Suprapubic skin (tissue), 4 donors: Measurements from ENCODE around the gene JAML. TPM values are rescaled to one million over a fixed set of nuclear protein-coding genes. Genes with fewer than 3 reads are reported as not detected.

Experiments used
- DNase-seq, 2 donors: peaks; one replicate each; pipeline ENCODE4 v3.0.0-alpha.2; 2019; ENCODE audit warnings: low spot score in 2 of 2
- H3K27ac ChIP-seq: fragments of 200-600 bp; sonication (generic); one replicate; pipeline ENCODE4 v1.5.1; 2019
- H3K27me3 ChIP-seq: fragments of 200-600 bp; sonication (generic); one replicate; pipeline ENCODE4 v1.5.1; 2019
- H3K36me3 ChIP-seq: fragments of 200-600 bp; sonication (generic); one replicate; pipeline ENCODE4 v1.5.1; 2019
- H3K4me1 ChIP-seq: fragments of 200-600 bp; sonication (generic); one replicate; pipeline ENCODE4 v1.5.1; 2019
- H3K4me3 ChIP-seq: fragments of 200-600 bp; sonication (generic); one replicate; pipeline ENCODE4 v1.5.1; 2019; ENCODE audit warnings: mild to moderate bottlenecking
- H3K9me3 ChIP-seq: fragments of 200-600 bp; sonication (generic); one replicate; pipeline ENCODE4 v1.5.1; 2019
- CTCF ChIP-seq, 2 donors: fragments of 200-600 bp in 1 of 2; fragments of 450-650 bp in 1 of 2; sonication (generic) in 1 of 2; IDR thresholded peaks; one replicate each; pipeline ENCODE4 v1.5.1; 2016 to 2019; ENCODE audit warnings: antibody characterized with exemption in 2 of 2, mild to moderate bottlenecking in 1 of 2, moderate library complexity in 1 of 2
- EP300 ChIP-seq: sonication (generic); formaldehyde crosslinking; IDR thresholded peaks from one replicate; pipeline ENCODE4 v1.6.1; 2017; ENCODE audit warnings: antibody characterized with exemption
- POLR2A ChIP-seq, 2 donors: fragments of 450-650 bp; IDR thresholded peaks; one replicate each; pipeline ENCODE4 v1.6.1; 2017; ENCODE audit warnings: antibody characterized with exemption in 2 of 2, mild to moderate bottlenecking in 2 of 2, moderate library complexity in 2 of 2
- POLR2AphosphoS5 ChIP-seq, 3 donors: sonication (generic); formaldehyde crosslinking; IDR thresholded peaks; one replicate each; pipeline ENCODE4 v1.6.1; 2017; ENCODE audit warnings: antibody characterized with exemption in 3 of 3
- WGBS: methylation state at CpG from one replicate; pipeline ENCODE4 v1.1.5; 2018; 5-methylcytosine and 5-hydroxymethylcytosine counted together
- total RNA-seq, 4 donors: library from RNA; depleted of rRNA; stranded (reverse); fragments of >200 nt; gene quantifications; one replicate each; pipeline ENCODE4 v1.1.0, GENCODE V29; 2016

The JAML gene
- total RNA-seq, 4 donors from 2014 or later = 1.1 to 4.9 (median 2.1) TPM; not detected in 1

- H3K27ac ChIP-seq = no peak within 1 kb of the TSS
- peaks cover 54% of the 10 kb centered on the region for H3K27me3 ChIP-seq
- H3K36me3 ChIP-seq = no peaks in the 10 kb centered on the region
- DNase-seq = no peak
- WGBS = under 1% methylated on average over 38 of the region's 88 CpGs
- peak within 1 kb of the TSS; percentile 57 for H3K4me3 ChIP-seq
- TF ChIP-seq POLR2A (IDR thresholded peaks at IDR 0.05) (no peak), POLR2AphosphoS5 (IDR thresholded peaks at IDR 0.05) (no peak), EP300 (no peak), CTCF (IDR thresholded peaks at IDR 0.05) (no peak)
- H3K9me3 ChIP-seq = no peaks in the 10 kb centered on the region
- peaks cover 37% of the 10 kb centered on the region for H3K4me1 ChIP-seq
Measured at GRCh38 chr11:118152552-118153471, 72.0 kb downstream of the JAML start, which contains the start of gene SCN4B. Gene SCN4B (minus strand): TSS chr11:118152823. CDS start chr11:118152673, 150 bp downstream.

- Histone ChIP-seq H3K4me1 (peaks cover 37% of the 10 kb centered on the region), H3K36me3 (no peaks in the 10 kb centered on the region), H3K4me3 (peak overlapping the region; percentile 57), H3K9me3 (no peaks in the 10 kb centered on the region), H3K27me3 (peaks cover 48% of the 10 kb centered on the region), H3K27ac (no peak overlapping the region)
- WGBS = 10% methylated on average over 16 of the region's 16 CpGs
- no peak for DNase-seq
- no peak for TF ChIP-seq CTCF (IDR thresholded peaks at IDR 0.05)
- TF ChIP-seq POLR2AphosphoS5 (IDR thresholded peaks at IDR 0.05) = no peak
- no peak for TF ChIP-seq POLR2A (IDR thresholded peaks at IDR 0.05)
- TF ChIP-seq EP300 = no peak
Measured at GRCh38 chr11:118152020-118152551, 72.7 kb downstream of the JAML start.

GRCh38 chr11:118151431-118151830, 73.4 kb downstream of the JAML start:
- 20% methylated on average over 4 of the region's 5 CpGs for WGBS

GRCh38 chr11:118149493-118149892, 75.3 kb downstream of the JAML start:
- H3K27ac ChIP-seq = no peak overlapping the region
- 57% methylated on average over 1 of the region's 1 CpG for WGBS
- DNase-seq = no peak
- no peak overlapping the region for H3K4me3 ChIP-seq
- H3K27me3 ChIP-seq = peaks cover 25% of the 10 kb centered on the region
- H3K9me3 ChIP-seq = no peaks in the 10 kb centered on the region
- peaks cover 37% of the 10 kb centered on the region for H3K4me1 ChIP-seq
- H3K36me3 ChIP-seq = no peaks in the 10 kb centered on the region
- TF ChIP-seq POLR2A (IDR thresholded peaks at IDR 0.05) (no peak), POLR2AphosphoS5 (IDR thresholded peaks at IDR 0.05) (no peak), EP300 (no peak), CTCF (IDR thresholded peaks at IDR 0.05) (no peak)

More at GRCh38 chr11:118151431-118151830, 73.4 kb downstream of the JAML start:
- Histone ChIP-seq H3K4me1 (peaks cover 31% of the 10 kb centered on the region), H3K27me3 (peaks cover 42% of the 10 kb centered on the region), H3K27ac (no peak overlapping the region), H3K9me3 (no peaks in the 10 kb centered on the region), H3K36me3 (no peaks in the 10 kb centered on the region), H3K4me3 (no peak overlapping the region)
- TF ChIP-seq EP300 (no peak), POLR2AphosphoS5 (IDR thresholded peaks at IDR 0.05) (no peak), CTCF (IDR thresholded peaks at IDR 0.05) (no peak), POLR2A (IDR thresholded peaks at IDR 0.05) (no peak)
- DNase-seq = no peak

GRCh38 chr11:118148856-118149255, 76.0 kb downstream of the JAML start:
- H3K27me3 ChIP-seq = peaks cover 19% of the 10 kb centered on the region
- no peak for DNase-seq
- TF ChIP-seq POLR2A (IDR thresholded peaks at IDR 0.05) = no peak
- no peak for TF ChIP-seq EP300
- TF ChIP-seq CTCF (IDR thresholded peaks at IDR 0.05) = no peak
- TF ChIP-seq POLR2AphosphoS5 (IDR thresholded peaks at IDR 0.05) = no peak
- H3K27ac ChIP-seq = no peak overlapping the region
- WGBS = 80% methylated on average over 2 of the region's 2 CpGs
- H3K4me3 ChIP-seq = no peak overlapping the region
- no peaks in the 10 kb centered on the region for H3K9me3 ChIP-seq
- H3K36me3 ChIP-seq = no peaks in the 10 kb centered on the region
- peaks cover 37% of the 10 kb centered on the region for H3K4me1 ChIP-seq
